ENCODE results near the gene MXI1. TPM values are rescaled to one million over a fixed set of nuclear protein-coding genes. Genes with fewer than 3 reads are reported as not detected.

Gene MXI1
- total and polyA plus RNA-seq, 4 donors, result 9.6 to 52.0 (median 14.2) TPM

GRCh38 chr10:110168601-110169481, 38.6 kb upstream of the MXI1 start:
- Histone ChIP-seq H3K4me3 (ENCODE audit: low read depth in 1 of 3, low read length in 3 of 3) (no peak overlapping the region), H3K27ac (ENCODE audit: low read depth in 1 of 2, low read length in 2 of 2) (no peak overlapping the region), H3K4me1 (ENCODE audit: control insufficient read depth in 4 of 4, insufficient read depth in 4 of 4, low read length in 3 of 4) (no peaks in the 10 kb centered on the region), H3K27me3 (ENCODE audit: control insufficient read depth in 4 of 4, insufficient read depth in 4 of 4, low read length in 3 of 4) (peaks cover 0 to 5% (median 0%) of the 10 kb centered on the region in 4 donors), H3K9ac (ENCODE audit: low read depth in 1 of 2, low read length in 2 of 2) (no peak overlapping the region), H3K9me3 (ENCODE audit: control insufficient read depth in 4 of 4, low read length in 3 of 4) (no peaks in the 10 kb centered on the region), H3K36me3 (ENCODE audit: control insufficient read depth in 4 of 4, insufficient read depth in 3 of 4, low read depth in 1 of 4, low read length in 3 of 4) (no peaks in the 10 kb centered on the region)
- WGBS, result 7% methylated on average over 10 of the region's 10 CpGs
- no peak for DNase-seq (ENCODE audit: low spot score)
- TF ChIP-seq HNF4G (IDR thresholded peaks at IDR 0.05) (peak; percentile 53), ZBTB33 (IDR thresholded peaks at IDR 0.05) (no peak), YY1 (IDR thresholded peaks at IDR 0.05) (no peak), CTCF (IDR thresholded peaks at IDR 0.05; ENCODE audit: low read depth, low read length, missing input control) (no peak), HNF4A (conservative IDR thresholded peaks at IDR 0.05) (peak; percentile 71 to 75), RAD21 (IDR thresholded peaks at IDR 0.05) (peak in 1 of 2 donors; percentile 6), NR2F2 (IDR thresholded peaks at IDR 0.05) (no peak), FOXA2 (IDR thresholded peaks at IDR 0.05) (no peak)
- TF ChIP-seq, protein P1, sequence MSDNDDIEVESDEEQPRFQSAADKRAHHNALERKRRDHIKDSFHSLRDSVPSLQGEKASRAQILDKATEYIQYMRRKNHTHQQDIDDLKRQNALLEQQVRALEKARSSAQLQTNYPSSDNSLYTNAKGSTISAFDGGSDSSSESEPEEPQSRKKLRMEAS (IDR thresholded peaks at IDR 0.05), result no peak

DNA sequence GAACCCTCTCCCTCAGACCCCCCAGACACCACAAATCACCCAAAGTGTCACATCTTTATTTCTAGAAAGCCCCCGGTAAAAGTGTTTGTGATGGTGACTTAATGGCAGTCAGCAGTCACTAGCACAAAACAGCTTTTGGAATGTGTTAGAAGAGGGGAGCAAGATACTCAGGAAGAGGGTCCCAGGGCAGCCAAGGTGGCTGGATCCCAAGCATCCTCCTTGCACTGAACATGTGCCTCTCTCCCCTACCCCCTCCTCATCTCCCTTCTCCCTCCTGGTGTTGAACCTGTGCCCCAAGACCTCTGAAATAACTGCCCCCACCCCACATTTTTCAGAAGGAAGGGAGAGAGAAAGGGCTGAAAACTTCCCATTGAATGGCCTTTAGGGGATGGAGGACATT, 37.8 kb upstream of the MXI1 start:
- H3K27me3 ChIP-seq (ENCODE audit: control insufficient read depth in 4 of 4, insufficient read depth in 4 of 4, low read length in 3 of 4), result peaks cover 0 to 5% (median 0%) of the 10 kb centered on the region in 4 donors
- TF ChIP-seq, protein P1 (IDR thresholded peaks at IDR 0.05), result no peak
- TF ChIP-seq HNF4A (conservative IDR thresholded peaks at IDR 0.05) (no peak), YY1 (IDR thresholded peaks at IDR 0.05) (no peak), HNF4G (IDR thresholded peaks at IDR 0.05) (no peak), FOXA1 (IDR thresholded peaks at IDR 0.05) (no peak), JUND (IDR thresholded peaks at IDR 0.05) (no peak), ZBTB33 (IDR thresholded peaks at IDR 0.05) (no peak), RXRA (IDR thresholded peaks at IDR 0.05) (no peak), TAF1 (conservative IDR thresholded peaks at IDR 0.05) (no peak), RAD21 (IDR thresholded peaks at IDR 0.05) (no peak), EGR1 (IDR thresholded peaks at IDR 0.05; ENCODE audit: low read depth in 2 of 2) (no peak), GABPA (IDR thresholded peaks at IDR 0.05 in 1 of 2, conservative IDR thresholded peaks at IDR 0.05 in 1 of 2) (no peak), NR2F2 (IDR thresholded peaks at IDR 0.05) (no peak), FOXA2 (IDR thresholded peaks at IDR 0.05) (no peak), SP1 (IDR thresholded peaks at IDR 0.05) (no peak)
- TF ChIP-seq, protein P2, sequence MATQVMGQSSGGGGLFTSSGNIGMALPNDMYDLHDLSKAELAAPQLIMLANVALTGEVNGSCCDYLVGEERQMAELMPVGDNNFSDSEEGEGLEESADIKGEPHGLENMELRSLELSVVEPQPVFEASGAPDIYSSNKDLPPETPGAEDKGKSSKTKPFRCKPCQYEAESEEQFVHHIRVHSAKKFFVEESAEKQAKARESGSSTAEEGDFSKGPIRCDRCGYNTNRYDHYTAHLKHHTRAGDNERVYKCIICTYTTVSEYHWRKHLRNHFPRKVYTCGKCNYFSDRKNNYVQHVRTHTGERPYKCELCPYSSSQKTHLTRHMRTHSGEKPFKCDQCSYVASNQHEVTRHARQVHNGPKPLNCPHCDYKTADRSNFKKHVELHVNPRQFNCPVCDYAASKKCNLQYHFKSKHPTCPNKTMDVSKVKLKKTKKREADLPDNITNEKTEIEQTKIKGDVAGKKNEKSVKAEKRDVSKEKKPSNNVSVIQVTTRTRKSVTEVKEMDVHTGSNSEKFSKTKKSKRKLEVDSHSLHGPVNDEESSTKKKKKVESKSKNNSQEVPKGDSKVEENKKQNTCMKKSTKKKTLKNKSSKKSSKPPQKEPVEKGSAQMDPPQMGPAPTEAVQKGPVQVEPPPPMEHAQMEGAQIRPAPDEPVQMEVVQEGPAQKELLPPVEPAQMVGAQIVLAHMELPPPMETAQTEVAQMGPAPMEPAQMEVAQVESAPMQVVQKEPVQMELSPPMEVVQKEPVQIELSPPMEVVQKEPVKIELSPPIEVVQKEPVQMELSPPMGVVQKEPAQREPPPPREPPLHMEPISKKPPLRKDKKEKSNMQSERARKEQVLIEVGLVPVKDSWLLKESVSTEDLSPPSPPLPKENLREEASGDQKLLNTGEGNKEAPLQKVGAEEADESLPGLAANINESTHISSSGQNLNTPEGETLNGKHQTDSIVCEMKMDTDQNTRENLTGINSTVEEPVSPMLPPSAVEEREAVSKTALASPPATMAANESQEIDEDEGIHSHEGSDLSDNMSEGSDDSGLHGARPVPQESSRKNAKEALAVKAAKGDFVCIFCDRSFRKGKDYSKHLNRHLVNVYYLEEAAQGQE (IDR thresholded peaks at IDR 0.05), result no peak
- TF ChIP-seq, protein P3, sequence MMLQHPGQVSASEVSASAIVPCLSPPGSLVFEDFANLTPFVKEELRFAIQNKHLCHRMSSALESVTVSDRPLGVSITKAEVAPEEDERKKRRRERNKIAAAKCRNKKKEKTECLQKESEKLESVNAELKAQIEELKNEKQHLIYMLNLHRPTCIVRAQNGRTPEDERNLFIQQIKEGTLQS (IDR thresholded peaks at IDR 0.05), result no peak

More for the DNA sequence above, 37.8 kb upstream of the MXI1 start:
- H3K27ac ChIP-seq (ENCODE audit: low read depth in 1 of 2, low read length in 2 of 2), result no peak overlapping the region
- no peak for DNase-seq (ENCODE audit: low spot score)
- no peaks in the 10 kb centered on the region for H3K36me3 ChIP-seq (ENCODE audit: control insufficient read depth in 4 of 4, insufficient read depth in 3 of 4, low read depth in 1 of 4, low read length in 3 of 4)
- H3K4me1 ChIP-seq (ENCODE audit: control insufficient read depth in 4 of 4, insufficient read depth in 4 of 4, low read length in 3 of 4), result no peaks in the 10 kb centered on the region
- 17% methylated on average over 1 of the region's 1 CpG for WGBS
- no peaks in the 10 kb centered on the region for H3K9me3 ChIP-seq (ENCODE audit: control insufficient read depth in 4 of 4, low read length in 3 of 4)
- no peak overlapping the region for H3K9ac ChIP-seq (ENCODE audit: low read depth in 1 of 2, low read length in 2 of 2)
- H3K4me3 ChIP-seq (ENCODE audit: low read depth in 1 of 3, low read length in 3 of 3), result no peak overlapping the region
